Measurements from ENCODE around the gene TMEM44.

DNA sequence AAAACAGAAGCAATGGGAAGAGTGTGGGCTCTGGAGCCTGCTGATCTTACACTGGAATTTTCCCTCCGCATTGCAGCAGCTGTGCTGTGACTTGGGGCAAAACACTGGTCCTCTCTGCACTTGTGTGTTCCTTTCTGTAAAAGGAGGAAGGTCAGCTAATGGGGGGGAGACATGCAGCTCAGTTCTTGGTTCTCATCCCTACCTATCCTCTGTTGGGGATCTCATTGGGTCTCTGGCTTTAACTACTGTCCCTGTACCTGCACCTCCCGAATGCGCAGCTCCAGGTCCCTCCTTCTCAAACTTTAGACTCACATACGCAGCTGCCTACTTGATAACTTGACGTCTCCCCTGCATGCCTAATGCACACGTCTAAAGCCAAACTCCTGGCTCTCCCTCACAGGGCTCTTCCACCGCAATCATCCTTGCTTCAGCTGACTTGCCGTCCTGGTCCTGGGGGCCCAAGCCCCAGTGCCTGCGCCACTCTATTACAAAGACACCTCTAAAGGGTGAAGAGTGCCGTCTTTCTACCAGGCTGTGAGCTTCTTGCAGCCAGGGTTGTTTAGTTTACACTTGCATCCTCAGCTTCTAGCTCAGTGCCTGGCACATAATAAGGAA, 5.9 kb upstream of the TMEM44 start:
- TF ChIP-seq, protein P1, sequence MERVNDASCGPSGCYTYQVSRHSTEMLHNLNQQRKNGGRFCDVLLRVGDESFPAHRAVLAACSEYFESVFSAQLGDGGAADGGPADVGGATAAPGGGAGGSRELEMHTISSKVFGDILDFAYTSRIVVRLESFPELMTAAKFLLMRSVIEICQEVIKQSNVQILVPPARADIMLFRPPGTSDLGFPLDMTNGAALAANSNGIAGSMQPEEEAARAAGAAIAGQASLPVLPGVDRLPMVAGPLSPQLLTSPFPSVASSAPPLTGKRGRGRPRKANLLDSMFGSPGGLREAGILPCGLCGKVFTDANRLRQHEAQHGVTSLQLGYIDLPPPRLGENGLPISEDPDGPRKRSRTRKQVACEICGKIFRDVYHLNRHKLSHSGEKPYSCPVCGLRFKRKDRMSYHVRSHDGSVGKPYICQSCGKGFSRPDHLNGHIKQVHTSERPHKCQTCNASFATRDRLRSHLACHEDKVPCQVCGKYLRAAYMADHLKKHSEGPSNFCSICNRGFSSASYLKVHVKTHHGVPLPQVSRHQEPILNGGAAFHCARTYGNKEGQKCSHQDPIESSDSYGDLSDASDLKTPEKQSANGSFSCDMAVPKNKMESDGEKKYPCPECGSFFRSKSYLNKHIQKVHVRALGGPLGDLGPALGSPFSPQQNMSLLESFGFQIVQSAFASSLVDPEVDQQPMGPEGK (tag by site-specific recombination; IDR thresholded peaks at IDR 0.05), result no peak
- TF ChIP-seq, protein P2, sequence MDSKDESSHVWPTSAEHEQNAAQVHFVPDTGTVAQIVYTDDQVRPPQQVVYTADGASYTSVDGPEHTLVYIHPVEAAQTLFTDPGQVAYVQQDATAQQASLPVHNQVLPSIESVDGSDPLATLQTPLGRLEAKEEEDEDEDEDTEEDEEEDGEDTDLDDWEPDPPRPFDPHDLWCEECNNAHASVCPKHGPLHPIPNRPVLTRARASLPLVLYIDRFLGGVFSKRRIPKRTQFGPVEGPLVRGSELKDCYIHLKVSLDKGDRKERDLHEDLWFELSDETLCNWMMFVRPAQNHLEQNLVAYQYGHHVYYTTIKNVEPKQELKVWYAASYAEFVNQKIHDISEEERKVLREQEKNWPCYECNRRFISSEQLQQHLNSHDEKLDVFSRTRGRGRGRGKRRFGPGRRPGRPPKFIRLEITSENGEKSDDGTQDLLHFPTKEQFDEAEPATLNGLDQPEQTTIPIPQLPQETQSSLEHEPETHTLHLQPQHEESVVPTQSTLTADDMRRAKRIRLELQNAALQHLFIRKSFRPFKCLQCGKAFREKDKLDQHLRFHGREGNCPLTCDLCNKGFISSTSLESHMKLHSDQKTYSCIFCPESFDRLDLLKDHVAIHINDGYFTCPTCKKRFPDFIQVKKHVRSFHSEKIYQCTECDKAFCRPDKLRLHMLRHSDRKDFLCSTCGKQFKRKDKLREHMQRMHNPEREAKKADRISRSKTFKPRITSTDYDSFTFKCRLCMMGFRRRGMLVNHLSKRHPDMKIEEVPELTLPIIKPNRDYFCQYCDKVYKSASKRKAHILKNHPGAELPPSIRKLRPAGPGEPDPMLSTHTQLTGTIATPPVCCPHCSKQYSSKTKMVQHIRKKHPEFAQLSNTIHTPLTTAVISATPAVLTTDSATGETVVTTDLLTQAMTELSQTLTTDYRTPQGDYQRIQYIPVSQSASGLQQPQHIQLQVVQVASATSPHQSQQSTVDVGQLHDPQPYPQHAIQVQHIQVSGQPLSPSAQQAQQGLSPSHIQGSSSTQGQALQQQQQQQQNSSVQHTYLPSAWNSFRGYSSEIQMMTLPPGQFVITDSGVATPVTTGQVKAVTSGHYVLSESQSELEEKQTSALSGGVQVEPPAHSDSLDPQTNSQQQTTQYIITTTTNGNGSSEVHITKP (tag by site-specific recombination; IDR thresholded peaks at IDR 0.05), result no peak
- no peak for TF ChIP-seq KLF10 (tag by site-specific recombination; IDR thresholded peaks at IDR 0.05)
- no peak for TF ChIP-seq ZNF133 (tag by site-specific recombination; IDR thresholded peaks at IDR 0.05)
- no peak for TF ChIP-seq ZNF274 (IDR thresholded peaks at IDR 0.05; ENCODE audit: low read length)
- no peak for TF ChIP-seq ZNF274 (tag by site-specific recombination; IDR thresholded peaks at IDR 0.05; ENCODE audit: borderline replicate concordance)
- no peak for TF ChIP-seq SP7 (tag by site-specific recombination; IDR thresholded peaks at IDR 0.05)
- TF ChIP-seq, protein P3, sequence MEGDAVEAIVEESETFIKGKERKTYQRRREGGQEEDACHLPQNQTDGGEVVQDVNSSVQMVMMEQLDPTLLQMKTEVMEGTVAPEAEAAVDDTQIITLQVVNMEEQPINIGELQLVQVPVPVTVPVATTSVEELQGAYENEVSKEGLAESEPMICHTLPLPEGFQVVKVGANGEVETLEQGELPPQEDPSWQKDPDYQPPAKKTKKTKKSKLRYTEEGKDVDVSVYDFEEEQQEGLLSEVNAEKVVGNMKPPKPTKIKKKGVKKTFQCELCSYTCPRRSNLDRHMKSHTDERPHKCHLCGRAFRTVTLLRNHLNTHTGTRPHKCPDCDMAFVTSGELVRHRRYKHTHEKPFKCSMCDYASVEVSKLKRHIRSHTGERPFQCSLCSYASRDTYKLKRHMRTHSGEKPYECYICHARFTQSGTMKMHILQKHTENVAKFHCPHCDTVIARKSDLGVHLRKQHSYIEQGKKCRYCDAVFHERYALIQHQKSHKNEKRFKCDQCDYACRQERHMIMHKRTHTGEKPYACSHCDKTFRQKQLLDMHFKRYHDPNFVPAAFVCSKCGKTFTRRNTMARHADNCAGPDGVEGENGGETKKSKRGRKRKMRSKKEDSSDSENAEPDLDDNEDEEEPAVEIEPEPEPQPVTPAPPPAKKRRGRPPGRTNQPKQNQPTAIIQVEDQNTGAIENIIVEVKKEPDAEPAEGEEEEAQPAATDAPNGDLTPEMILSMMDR (tag by site-specific recombination; IDR thresholded peaks at IDR 0.05), result no peak

Measured in HEK293 (cell line).